ENCODE results near the gene NWD2. TPM values are rescaled to one million over a fixed set of nuclear protein-coding genes. Genes with fewer than 3 reads are reported as not detected.

The NWD2 gene
- total RNA-seq, 4 donors from 2014 or later = 0.22 TPM; not detected in 3

DNA sequence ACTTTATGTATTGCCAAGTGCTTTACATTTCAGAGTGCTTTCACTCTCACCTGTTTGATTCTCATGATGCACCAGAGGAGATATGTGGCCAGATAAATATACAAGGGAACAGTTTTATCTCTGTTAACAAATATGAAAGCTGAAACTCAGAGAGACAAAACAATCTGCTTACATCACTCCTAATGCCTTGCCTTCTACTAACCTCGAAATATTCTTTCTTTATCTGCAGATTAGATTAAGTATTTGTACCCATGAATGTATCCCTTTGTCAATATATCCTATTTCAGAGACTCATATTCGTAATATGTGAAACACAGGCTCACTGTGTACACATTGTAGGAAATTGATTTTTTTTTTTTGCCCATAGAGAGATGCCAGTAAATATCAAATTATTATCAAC, 178.1 kb downstream of the NWD2 start:
- 47 to 50% methylated on average over 2 of the region's 2 CpGs for WGBS, 2 donors
- DNase-seq = no peak
- no peak for TF ChIP-seq POLR2A (IDR thresholded peaks at IDR 0.05)
- H3K27me3 ChIP-seq = peaks cover 0 to 18% (median 0%) of the 10 kb centered on the region in 4 donors
- intact Hi-C loops (cut with DNase I) = no loop called here
- H3K9me3 ChIP-seq = no peaks in the 10 kb centered on the region
- no peak overlapping the region for H3K4me3 ChIP-seq
- no peaks in the 10 kb centered on the region for H3K36me3 ChIP-seq
- no peaks in the 10 kb centered on the region for H3K4me1 ChIP-seq
- no peak overlapping the region for H3K27ac ChIP-seq

DNA sequence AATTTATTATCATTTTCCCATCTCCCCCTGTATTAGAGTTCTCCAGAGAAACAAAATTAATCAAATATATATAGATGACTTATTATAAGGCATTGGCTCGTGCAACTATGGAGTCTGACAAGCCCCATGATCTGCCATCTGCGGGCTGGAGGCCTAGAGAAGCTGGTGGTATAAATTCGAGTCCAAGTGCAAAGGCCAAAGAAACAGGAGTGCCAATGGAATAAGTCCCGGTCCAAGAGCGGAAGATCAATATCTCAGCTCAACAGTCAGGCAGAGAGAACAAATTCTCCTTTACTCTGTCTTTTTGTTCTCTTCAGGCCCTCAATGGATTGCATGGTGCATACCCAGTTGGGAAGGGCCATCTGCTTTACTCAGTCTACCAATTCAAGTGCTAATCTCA, 178.8 kb downstream of the NWD2 start:
- TF ChIP-seq, protein P1, sequence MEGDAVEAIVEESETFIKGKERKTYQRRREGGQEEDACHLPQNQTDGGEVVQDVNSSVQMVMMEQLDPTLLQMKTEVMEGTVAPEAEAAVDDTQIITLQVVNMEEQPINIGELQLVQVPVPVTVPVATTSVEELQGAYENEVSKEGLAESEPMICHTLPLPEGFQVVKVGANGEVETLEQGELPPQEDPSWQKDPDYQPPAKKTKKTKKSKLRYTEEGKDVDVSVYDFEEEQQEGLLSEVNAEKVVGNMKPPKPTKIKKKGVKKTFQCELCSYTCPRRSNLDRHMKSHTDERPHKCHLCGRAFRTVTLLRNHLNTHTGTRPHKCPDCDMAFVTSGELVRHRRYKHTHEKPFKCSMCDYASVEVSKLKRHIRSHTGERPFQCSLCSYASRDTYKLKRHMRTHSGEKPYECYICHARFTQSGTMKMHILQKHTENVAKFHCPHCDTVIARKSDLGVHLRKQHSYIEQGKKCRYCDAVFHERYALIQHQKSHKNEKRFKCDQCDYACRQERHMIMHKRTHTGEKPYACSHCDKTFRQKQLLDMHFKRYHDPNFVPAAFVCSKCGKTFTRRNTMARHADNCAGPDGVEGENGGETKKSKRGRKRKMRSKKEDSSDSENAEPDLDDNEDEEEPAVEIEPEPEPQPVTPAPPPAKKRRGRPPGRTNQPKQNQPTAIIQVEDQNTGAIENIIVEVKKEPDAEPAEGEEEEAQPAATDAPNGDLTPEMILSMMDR (IDR thresholded peaks at IDR 0.05) = no peak
- no peak for TF ChIP-seq POLR2A (IDR thresholded peaks at IDR 0.05)
- 72 to 75% methylated on average over 5 of the region's 5 CpGs for WGBS, 2 donors
- no peak for DNase-seq
- no peak overlapping the region for H3K27ac ChIP-seq
- no peaks in the 10 kb centered on the region for H3K9me3 ChIP-seq
- intact Hi-C loops (cut with DNase I) = no loop called here
- H3K27me3 ChIP-seq = peaks cover 0 to 18% (median 0%) of the 10 kb centered on the region in 4 donors
- no peaks in the 10 kb centered on the region for H3K4me1 ChIP-seq
- H3K36me3 ChIP-seq = no peaks in the 10 kb centered on the region
- H3K4me3 ChIP-seq = no peak overlapping the region

DNA sequence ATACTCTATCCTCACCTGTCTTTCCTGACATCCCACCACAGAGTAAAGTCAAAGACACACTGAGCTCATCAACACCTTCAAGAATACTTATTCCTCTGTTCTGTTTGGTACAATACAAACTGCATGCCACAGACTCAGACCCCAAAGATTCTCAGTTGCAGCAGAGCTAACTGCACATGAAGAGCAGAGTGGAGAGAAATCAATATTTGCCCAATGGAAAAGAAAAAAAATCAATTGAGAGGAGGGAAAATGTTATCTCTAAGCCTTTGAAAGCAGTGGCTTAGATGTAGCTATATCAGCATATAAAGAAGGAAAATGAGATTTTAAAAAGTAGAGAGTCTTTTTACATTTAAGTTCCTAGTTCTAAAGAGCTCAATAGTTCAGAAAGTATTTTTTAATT, 180.2 kb downstream of the NWD2 start:
- H3K9me3 ChIP-seq = no peaks in the 10 kb centered on the region
- H3K27me3 ChIP-seq = peaks cover 0 to 18% (median 0%) of the 10 kb centered on the region in 4 donors
- no peaks in the 10 kb centered on the region for H3K4me1 ChIP-seq
- no peak overlapping the region for H3K4me3 ChIP-seq
- H3K27ac ChIP-seq = no peak overlapping the region
- intact Hi-C loops (cut with DNase I) = no loop called here
- H3K36me3 ChIP-seq = no peaks in the 10 kb centered on the region
- TF ChIP-seq, protein P1 (IDR thresholded peaks at IDR 0.05) = no peak
- TF ChIP-seq POLR2A (IDR thresholded peaks at IDR 0.05) = no peak
- no peak for DNase-seq

DNA sequence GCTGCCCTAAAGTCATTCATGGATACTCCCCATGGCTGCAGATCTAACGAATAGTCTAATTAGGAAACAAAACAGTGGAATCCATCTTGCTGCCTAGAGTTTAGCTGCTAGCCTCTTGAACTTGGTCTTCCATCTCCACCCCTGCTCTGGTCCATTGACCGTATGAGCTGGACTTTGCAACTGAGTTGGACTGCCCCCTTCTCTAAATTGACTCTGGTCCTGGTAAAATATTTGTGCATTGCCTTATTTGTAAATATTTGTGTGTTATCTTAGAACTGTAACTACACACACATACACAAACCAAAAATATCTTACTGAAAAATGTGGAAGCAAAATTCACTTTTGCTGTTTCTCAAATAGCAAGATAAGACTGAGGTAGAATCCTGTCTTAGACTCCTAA, 181.3 kb downstream of the NWD2 start:
- no peaks in the 10 kb centered on the region for H3K36me3 ChIP-seq
- no peak overlapping the region for H3K27ac ChIP-seq
- no peaks in the 10 kb centered on the region for H3K4me1 ChIP-seq
- intact Hi-C loops (cut with DNase I) = no loop called here
- H3K9me3 ChIP-seq = no peaks in the 10 kb centered on the region
- no peak overlapping the region for H3K4me3 ChIP-seq
- peaks cover 0 to 18% (median 0%) of the 10 kb centered on the region in 4 donors for H3K27me3 ChIP-seq
- TF ChIP-seq, protein P1 (IDR thresholded peaks at IDR 0.05) = no peak
- TF ChIP-seq POLR2A (IDR thresholded peaks at IDR 0.05) = no peak
- no peak for DNase-seq
- 62 to 86% methylated on average over 2 of the region's 2 CpGs for WGBS, 2 donors

DNA sequence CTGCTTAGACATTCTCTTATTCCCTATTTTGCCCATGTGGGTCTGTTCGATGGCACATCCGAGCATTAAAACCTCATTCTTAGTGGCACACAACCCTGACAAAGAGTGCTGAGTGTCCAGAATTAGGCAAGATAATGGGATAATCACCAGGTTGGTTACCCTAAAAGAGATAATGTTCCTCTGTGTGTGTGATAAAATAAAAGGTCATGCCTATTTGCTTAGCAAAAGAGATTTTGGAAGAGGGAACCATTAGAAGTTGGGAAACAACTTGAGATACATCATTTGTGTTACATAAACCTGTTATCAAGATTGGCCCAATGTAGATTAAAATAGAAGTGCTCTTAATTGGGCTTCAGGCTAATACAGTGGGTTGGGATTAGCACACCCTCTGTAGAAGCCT, 182.7 kb downstream of the NWD2 start:
- no peaks in the 10 kb centered on the region for H3K36me3 ChIP-seq
- intact Hi-C loops (cut with DNase I) = no loop called here
- no peak overlapping the region for H3K27ac ChIP-seq
- no peaks in the 10 kb centered on the region for H3K4me1 ChIP-seq
- peaks cover 0 to 18% (median 0%) of the 10 kb centered on the region in 4 donors for H3K27me3 ChIP-seq
- no peak for TF ChIP-seq POLR2A (IDR thresholded peaks at IDR 0.05)
- no peak for DNase-seq
- no peaks in the 10 kb centered on the region for H3K9me3 ChIP-seq
- H3K4me3 ChIP-seq = no peak overlapping the region
- WGBS, 2 donors = 84 to 100% methylated on average over 2 of the region's 2 CpGs

DNA sequence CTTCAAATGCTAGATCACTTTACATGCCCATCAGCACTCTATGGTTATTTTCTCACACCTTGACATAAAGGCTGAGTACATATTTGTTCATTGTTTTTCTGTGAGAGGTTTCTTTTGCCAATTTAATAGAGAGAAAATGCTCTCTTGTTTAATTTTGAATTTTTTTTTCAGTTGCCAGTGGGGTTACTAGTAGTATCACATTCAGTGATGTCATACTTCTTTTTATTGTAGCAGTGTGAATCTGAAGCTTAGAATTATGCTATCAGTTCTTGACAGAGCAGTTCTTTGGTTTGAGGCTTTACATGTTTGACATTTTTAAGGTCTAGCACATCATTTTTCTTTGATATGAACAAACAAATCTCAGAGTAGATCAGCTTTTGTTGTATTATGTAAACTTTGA, 185.4 kb downstream of the NWD2 start:
- H3K4me1 ChIP-seq = no peaks in the 10 kb centered on the region
- intact Hi-C loops (cut with DNase I) = no loop called here
- no peak overlapping the region for H3K4me3 ChIP-seq
- DNase-seq = no peak
- no peak overlapping the region for H3K27ac ChIP-seq
- no peaks in the 10 kb centered on the region for H3K36me3 ChIP-seq
- H3K27me3 ChIP-seq = peaks cover 0 to 11% (median 0%) of the 10 kb centered on the region in 4 donors
- TF ChIP-seq POLR2A (IDR thresholded peaks at IDR 0.05) = no peak
- TF ChIP-seq, protein P1 (IDR thresholded peaks at IDR 0.05) = no peak
- no peaks in the 10 kb centered on the region for H3K9me3 ChIP-seq
